H1 (cell line): Measurements from ENCODE around the gene DKC1. TPM values are rescaled to one million over a fixed set of nuclear protein-coding genes. Genes with fewer than 3 reads are reported as not detected.

ENCODE experiments used
- ASH2L ChIP-seq: fragments of 200-600, 300-600 bp; sonication (generic); IDR thresholded peaks from one replicate; pipeline ENCODE4 v1.7.1; 2017; ENCODE audit warnings: low read length
- BRCA1 ChIP-seq: IDR thresholded peaks from 2 replicates; pipeline ENCODE4 v1.6.1; 2012; ENCODE audit warnings: low read depth, low read length, improper control_type of control experiment
- EGR1 ChIP-seq: IDR thresholded peaks from 2 replicates; pipeline ENCODE4 v1.6.1; 2011; ENCODE audit warnings: low read depth, low read length, borderline replicate concordance
- EZH2 ChIP-seq: fragments of 200-600 bp; sonication (generic); IDR thresholded peaks from 2 replicates; pipeline ENCODE4 v1.7.1; 2012; ENCODE audit warnings: low read depth, mild to moderate bottlenecking, moderate library complexity, low read length, inconsistent platforms; ENCODE audit not compliant: severe bottlenecking
- PHF8 ChIP-seq: fragments of 200-600 bp; sonication (generic); conservative IDR thresholded peaks from 2 replicates; pipeline ENCODE4 v1.7.1; 2012; ENCODE audit warnings: low read depth, mild to moderate bottlenecking, inconsistent platforms, low read length, moderate library complexity
- SAP30 ChIP-seq: fragments of 300-600 bp; sonication (generic); IDR thresholded peaks from 2 replicates; pipeline ENCODE4 v1.7.1; 2012; ENCODE audit warnings: low read length, moderate library complexity, mild to moderate bottlenecking, inconsistent platforms; ENCODE audit not compliant: insufficient read depth, insufficient replicate concordance
- TAF1 ChIP-seq: IDR thresholded peaks from 2 replicates; pipeline ENCODE4 v1.6.1; 2011; ENCODE audit warnings: mild to moderate bottlenecking, low read depth, low read length
- YY1 ChIP-seq: IDR thresholded peaks from 2 replicates; pipeline ENCODE4 v1.6.1; 2011; ENCODE audit warnings: low read depth, mild to moderate bottlenecking, low read length
- polyA plus RNA-seq, 7 experiments: library from polyadenylated mRNA; depleted of rRNA in 3 of 7; stranded (reverse) in 5 of 7; unstranded in 2 of 7; fragments of >200 nt in 5 of 7; fragments of 200-250 nt in 2 of 7; gene quantifications; 1 replicate in 5 of 7; 2 replicates in 1 of 7; 4 replicates in 1 of 7; pipeline versions ENCODE4 v1.2.1 to v1.2.3, GENCODE V29; 2011 to 2013; ENCODE audit warnings: missing spikeins in 2 of 7, mixed read lengths in 2 of 7
- total RNA-seq: library from RNA; stranded (reverse); fragmentation: NEBNext Ultra II Directional; extraction: Animal tissue kit (Norgen Biotek cat#: 25700); gene quantifications from 2 replicates; pipeline ENCODE4 v1.2.1, GENCODE V29; 2021
- TF ChIP-seq, protein P1 (sequence below): fragments of 300-600 bp; sonication (generic); IDR thresholded peaks from 2 replicates; pipeline ENCODE4 v1.7.1; 2012; ENCODE audit warnings: low read length, moderate library complexity, mild to moderate bottlenecking, inconsistent platforms; ENCODE audit not compliant: insufficient replicate concordance
- TF ChIP-seq, protein P2 (sequence below): IDR thresholded peaks from 2 replicates; pipeline ENCODE4 v1.6.1; 2012; ENCODE audit warnings: inconsistent platforms

Gene DKC1
- total and polyA plus RNA-seq, 2 of the 8 experiments (the other 6 are each of a cell fraction or from before 2014, with no cell fraction given), result 65.6 to 143 TPM

DNA sequence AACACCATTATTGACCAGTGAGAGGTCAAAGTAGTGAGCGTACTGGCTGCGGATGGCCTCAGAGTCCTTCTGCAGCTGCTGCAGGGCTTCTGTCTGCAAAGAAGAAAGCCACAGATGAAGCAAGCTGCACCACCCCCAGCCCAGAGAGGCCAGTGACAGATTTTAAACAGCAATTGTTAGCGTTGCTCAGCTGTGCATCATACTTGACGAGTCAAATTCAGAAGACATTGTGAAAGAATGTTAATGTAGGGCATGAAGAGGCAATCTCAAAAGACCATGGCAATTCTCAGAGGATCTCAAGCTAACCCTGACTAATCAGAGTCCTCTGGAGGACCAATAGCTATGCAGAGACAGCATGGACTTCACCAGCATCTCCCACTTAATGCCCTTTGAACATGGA lies 16.6 kb downstream of the DKC1 start (continued):
- TF ChIP-seq, protein P1, sequence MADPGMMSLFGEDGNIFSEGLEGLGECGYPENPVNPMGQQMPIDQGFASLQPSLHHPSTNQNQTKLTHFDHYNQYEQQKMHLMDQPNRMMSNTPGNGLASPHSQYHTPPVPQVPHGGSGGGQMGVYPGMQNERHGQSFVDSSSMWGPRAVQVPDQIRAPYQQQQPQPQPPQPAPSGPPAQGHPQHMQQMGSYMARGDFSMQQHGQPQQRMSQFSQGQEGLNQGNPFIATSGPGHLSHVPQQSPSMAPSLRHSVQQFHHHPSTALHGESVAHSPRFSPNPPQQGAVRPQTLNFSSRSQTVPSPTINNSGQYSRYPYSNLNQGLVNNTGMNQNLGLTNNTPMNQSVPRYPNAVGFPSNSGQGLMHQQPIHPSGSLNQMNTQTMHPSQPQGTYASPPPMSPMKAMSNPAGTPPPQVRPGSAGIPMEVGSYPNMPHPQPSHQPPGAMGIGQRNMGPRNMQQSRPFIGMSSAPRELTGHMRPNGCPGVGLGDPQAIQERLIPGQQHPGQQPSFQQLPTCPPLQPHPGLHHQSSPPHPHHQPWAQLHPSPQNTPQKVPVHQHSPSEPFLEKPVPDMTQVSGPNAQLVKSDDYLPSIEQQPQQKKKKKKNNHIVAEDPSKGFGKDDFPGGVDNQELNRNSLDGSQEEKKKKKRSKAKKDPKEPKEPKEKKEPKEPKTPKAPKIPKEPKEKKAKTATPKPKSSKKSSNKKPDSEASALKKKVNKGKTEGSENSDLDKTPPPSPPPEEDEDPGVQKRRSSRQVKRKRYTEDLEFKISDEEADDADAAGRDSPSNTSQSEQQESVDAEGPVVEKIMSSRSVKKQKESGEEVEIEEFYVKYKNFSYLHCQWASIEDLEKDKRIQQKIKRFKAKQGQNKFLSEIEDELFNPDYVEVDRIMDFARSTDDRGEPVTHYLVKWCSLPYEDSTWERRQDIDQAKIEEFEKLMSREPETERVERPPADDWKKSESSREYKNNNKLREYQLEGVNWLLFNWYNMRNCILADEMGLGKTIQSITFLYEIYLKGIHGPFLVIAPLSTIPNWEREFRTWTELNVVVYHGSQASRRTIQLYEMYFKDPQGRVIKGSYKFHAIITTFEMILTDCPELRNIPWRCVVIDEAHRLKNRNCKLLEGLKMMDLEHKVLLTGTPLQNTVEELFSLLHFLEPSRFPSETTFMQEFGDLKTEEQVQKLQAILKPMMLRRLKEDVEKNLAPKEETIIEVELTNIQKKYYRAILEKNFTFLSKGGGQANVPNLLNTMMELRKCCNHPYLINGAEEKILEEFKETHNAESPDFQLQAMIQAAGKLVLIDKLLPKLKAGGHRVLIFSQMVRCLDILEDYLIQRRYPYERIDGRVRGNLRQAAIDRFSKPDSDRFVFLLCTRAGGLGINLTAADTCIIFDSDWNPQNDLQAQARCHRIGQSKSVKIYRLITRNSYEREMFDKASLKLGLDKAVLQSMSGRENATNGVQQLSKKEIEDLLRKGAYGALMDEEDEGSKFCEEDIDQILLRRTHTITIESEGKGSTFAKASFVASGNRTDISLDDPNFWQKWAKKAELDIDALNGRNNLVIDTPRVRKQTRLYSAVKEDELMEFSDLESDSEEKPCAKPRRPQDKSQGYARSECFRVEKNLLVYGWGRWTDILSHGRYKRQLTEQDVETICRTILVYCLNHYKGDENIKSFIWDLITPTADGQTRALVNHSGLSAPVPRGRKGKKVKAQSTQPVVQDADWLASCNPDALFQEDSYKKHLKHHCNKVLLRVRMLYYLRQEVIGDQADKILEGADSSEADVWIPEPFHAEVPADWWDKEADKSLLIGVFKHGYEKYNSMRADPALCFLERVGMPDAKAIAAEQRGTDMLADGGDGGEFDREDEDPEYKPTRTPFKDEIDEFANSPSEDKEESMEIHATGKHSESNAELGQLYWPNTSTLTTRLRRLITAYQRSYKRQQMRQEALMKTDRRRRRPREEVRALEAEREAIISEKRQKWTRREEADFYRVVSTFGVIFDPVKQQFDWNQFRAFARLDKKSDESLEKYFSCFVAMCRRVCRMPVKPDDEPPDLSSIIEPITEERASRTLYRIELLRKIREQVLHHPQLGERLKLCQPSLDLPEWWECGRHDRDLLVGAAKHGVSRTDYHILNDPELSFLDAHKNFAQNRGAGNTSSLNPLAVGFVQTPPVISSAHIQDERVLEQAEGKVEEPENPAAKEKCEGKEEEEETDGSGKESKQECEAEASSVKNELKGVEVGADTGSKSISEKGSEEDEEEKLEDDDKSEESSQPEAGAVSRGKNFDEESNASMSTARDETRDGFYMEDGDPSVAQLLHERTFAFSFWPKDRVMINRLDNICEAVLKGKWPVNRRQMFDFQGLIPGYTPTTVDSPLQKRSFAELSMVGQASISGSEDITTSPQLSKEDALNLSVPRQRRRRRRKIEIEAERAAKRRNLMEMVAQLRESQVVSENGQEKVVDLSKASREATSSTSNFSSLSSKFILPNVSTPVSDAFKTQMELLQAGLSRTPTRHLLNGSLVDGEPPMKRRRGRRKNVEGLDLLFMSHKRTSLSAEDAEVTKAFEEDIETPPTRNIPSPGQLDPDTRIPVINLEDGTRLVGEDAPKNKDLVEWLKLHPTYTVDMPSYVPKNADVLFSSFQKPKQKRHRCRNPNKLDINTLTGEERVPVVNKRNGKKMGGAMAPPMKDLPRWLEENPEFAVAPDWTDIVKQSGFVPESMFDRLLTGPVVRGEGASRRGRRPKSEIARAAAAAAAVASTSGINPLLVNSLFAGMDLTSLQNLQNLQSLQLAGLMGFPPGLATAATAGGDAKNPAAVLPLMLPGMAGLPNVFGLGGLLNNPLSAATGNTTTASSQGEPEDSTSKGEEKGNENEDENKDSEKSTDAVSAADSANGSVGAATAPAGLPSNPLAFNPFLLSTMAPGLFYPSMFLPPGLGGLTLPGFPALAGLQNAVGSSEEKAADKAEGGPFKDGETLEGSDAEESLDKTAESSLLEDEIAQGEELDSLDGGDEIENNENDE, result no peak
- no peak for TF ChIP-seq EGR1
- no peak for TF ChIP-seq SAP30
- TF ChIP-seq EZH2, result no peak
- no peak for TF ChIP-seq YY1
- TF ChIP-seq TAF1, result no peak
- no peak for TF ChIP-seq PHF8
- TF ChIP-seq, protein P2, sequence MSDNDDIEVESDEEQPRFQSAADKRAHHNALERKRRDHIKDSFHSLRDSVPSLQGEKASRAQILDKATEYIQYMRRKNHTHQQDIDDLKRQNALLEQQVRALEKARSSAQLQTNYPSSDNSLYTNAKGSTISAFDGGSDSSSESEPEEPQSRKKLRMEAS, result no peak
- no peak for TF ChIP-seq ASH2L
- TF ChIP-seq BRCA1, result no peak
